Muscle layer of colon (tissue), 2 donors: ENCODE measurements around the gene KIN.
"Not testable (repeated sequence)": the region's sequence is repeated elsewhere in the genome, so short reads cannot be mapped to it uniquely, and the experiment has no call there.

ENCODE experiments used
- H3K27ac ChIP-seq: one replicate; pipeline ENCODE4 v1.7.0; 2013; ENCODE audit warnings: low read depth, mild to moderate bottlenecking, low read length, moderate library complexity
- H3K27me3 ChIP-seq, 2 donors: one replicate each; pipeline ENCODE4 v1.7.0; 2013; ENCODE audit warnings: low read length in 2 of 2, mild to moderate bottlenecking in 2 of 2; ENCODE audit not compliant: insufficient read depth in 2 of 2, control insufficient read depth in 1 of 2
- H3K36me3 ChIP-seq: one replicate; pipeline ENCODE4 v1.7.0; 2013; ENCODE audit warnings: mild to moderate bottlenecking, low read length; ENCODE audit not compliant: insufficient read depth
- H3K4me1 ChIP-seq: one replicate; pipeline ENCODE4 v1.7.0; 2013; ENCODE audit warnings: mild to moderate bottlenecking, low read length; ENCODE audit not compliant: insufficient read depth
- H3K4me3 ChIP-seq, 2 donors: one replicate each; pipeline ENCODE4 v1.7.0; 2013; ENCODE audit warnings: low read length in 2 of 2, low read depth in 1 of 2, mild to moderate bottlenecking in 1 of 2, moderate library complexity in 1 of 2
- H3K9ac ChIP-seq: one replicate; pipeline ENCODE4 v1.7.0; 2013; ENCODE audit warnings: low read length
- H3K9me3 ChIP-seq: one replicate; pipeline ENCODE4 v1.7.0; 2013; ENCODE audit warnings: mild to moderate bottlenecking, low read length
- donor health status: abdominal sarcoma.
- donor health status: Adenocarcinoma of cecum.

KIN gene

GRCh38 chr10:7718685-7719084 lies 69.1 kb downstream of the KIN start:
- no peak overlapping the region for H3K4me3 ChIP-seq
- no peaks in the 10 kb centered on the region for H3K4me1 ChIP-seq
- no peaks in the 10 kb centered on the region for H3K36me3 ChIP-seq
- H3K9ac ChIP-seq: no peak overlapping the region
- H3K9me3 ChIP-seq: no peaks in the 10 kb centered on the region
- peaks cover 0 to 3% of the 10 kb centered on the region in 2 donors for H3K27me3 ChIP-seq
- H3K27ac ChIP-seq: no peak overlapping the region

DNA sequence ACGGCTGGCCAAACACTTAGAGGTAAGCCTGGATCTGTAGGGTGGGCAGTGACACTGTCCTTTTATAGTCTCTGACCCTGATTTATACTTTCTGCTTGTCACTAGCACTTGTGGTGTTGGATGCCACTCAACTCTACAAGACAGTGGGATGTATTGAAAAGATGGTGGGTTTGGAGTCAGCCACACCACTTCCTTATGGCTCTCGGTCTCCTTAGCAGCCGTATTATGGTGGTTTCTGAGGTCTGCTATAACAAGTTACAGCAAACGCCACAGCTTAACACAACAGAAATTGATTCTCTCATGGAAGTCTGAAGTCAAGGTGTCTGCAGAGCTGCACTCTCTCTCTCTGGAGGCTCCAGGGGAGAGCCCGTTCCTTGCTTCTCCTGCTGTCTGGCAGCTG lies 70.0 kb downstream of the KIN start:
- Histone ChIP-seq H3K27ac (no peak overlapping the region), H3K27me3 (peaks cover 0 to 3% of the 10 kb centered on the region in 2 donors), H3K4me1 (no peaks in the 10 kb centered on the region), H3K36me3 (no peaks in the 10 kb centered on the region), H3K9me3 (no peaks in the 10 kb centered on the region), H3K9ac (no peak overlapping the region), H3K4me3 (no peak overlapping the region)

- H3K27me3 ChIP-seq: no peaks in the 10 kb centered on the region
- no peak overlapping the region for H3K4me3 ChIP-seq
- H3K36me3 ChIP-seq: no peaks in the 10 kb centered on the region
- no peak overlapping the region for H3K27ac ChIP-seq
- no peaks in the 10 kb centered on the region for H3K9me3 ChIP-seq
- H3K9ac ChIP-seq: no peak overlapping the region
- no peaks in the 10 kb centered on the region for H3K4me1 ChIP-seq
These were observed 72.3 kb downstream of the KIN start for GRCh38 chr10:7715515-7715914.

GRCh38 chr10:7711075-7711474 lies 76.7 kb downstream of the KIN start:
- not testable (repeated sequence) for H3K4me3 ChIP-seq, H3K9me3 ChIP-seq, H3K27ac ChIP-seq, H3K36me3 ChIP-seq, H3K27me3 ChIP-seq, H3K9ac ChIP-seq, H3K4me1 ChIP-seq

DNA sequence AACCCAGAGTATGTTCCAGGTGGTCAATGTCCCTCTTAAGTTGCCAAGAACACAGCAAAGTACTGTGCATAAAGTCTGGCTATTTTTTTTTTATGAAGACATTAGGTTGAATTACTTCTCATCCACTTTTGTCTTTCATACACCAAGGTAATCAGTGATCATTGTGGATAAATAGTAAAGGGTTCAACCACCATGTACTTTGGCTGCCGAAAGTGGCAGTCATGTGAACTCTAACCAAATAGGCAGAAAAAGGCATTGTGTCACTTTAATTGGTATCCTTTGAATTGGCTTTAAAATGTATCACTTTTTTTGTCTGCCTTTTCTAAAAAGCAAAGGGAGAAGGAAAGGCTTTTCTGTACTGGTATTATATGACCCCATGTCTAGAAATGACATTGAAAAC lies 77.3 kb downstream of the KIN start:
- Histone ChIP-seq H3K36me3 (no peaks in the 10 kb centered on the region), H3K9me3 (no peaks in the 10 kb centered on the region), H3K4me3 (no peak overlapping the region), H3K9ac (no peak overlapping the region), H3K27ac (no peak overlapping the region), H3K4me1 (no peaks in the 10 kb centered on the region), H3K27me3 (no peaks in the 10 kb centered on the region)

DNA sequence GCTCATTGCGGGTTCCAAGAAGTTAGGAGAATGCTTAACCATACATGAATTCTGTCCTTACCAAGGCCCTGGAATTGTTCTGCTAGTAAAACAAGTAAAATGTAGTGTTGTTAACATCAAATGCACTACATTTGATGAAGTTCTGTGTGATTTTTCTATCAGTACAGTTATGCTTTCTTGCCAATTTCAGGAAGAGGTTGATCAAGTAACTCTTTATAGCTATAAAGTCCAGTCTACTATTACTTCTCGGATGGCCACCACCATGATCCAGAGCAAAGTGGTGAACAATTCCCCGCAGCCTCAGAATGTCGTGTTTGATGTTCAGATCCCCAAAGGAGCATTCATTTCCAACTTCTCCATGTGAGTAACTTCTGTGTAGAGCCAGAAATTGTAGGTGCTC lies 79.0 kb downstream of the KIN start:
- Histone ChIP-seq H3K4me3 (no peak overlapping the region), H3K4me1 (peaks cover 4% of the 10 kb centered on the region), H3K36me3 (no peaks in the 10 kb centered on the region), H3K9ac (no peak overlapping the region), H3K27ac (no peak overlapping the region), H3K27me3 (no peaks in the 10 kb centered on the region), H3K9me3 (no peaks in the 10 kb centered on the region)

DNA sequence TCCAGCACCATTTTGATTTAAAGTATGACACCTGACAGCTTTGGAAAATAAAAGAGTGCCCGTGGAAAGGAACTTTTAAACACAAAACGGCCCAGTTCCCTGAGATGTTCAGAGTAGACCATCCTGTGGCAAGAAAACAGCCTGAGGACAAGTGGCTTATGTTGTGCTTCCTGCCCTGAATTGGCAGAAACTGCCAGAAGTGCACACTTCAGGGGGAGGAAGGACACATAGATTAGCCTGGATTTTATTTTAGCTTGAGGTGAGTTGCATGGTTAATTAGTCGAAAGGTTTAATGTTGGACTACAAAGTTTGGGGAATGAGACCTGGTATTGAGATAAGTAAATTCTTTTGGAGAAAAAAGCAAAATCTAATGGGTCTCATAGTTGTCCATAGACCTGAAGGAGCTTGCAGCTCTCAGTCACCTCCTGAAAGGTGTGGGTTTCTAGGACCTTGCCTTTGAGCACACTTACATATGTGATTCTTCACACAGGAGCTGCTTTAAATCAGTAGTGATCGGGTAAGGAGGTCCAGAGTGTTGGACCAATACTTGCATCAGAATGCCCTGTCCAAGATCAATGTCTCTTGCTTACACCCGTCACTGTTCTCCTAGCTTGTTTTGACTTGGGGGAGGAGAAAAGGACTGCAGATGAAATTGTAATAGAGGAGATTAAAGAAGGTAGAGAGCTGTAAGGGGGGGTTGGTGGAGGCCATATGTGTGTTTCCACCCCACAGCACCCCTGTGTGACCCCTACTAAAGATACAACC lies 79.8 kb downstream of the KIN start:
- Histone ChIP-seq H3K4me3 (no peak overlapping the region), H3K27me3 (no peaks in the 10 kb centered on the region), H3K9me3 (no peaks in the 10 kb centered on the region), H3K27ac (no peak overlapping the region), H3K9ac (no peak overlapping the region), H3K36me3 (no peaks in the 10 kb centered on the region), H3K4me1 (peaks cover 12% of the 10 kb centered on the region)

DNA sequence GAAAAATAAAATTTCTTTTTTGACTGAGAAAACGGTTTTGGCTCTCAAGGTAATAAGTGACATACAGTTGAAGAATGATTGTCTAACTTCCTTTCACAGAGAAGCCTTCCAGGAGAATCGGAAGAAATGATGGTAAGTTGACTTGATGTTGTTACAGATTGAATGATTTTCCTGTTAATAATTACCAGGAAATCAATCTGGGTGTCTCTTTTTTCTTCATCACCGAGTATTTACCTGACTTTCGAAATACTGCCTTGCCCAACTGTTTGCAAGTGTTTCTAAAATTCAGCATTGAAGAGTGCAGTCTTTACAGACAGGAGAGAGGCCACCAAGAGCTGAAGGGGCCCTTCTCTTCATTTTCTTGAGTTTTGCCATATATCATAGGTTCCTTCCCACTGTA lies 80.7 kb downstream of the KIN start:
- Histone ChIP-seq H3K4me3 (no peak overlapping the region), H3K9ac (no peak overlapping the region), H3K36me3 (no peaks in the 10 kb centered on the region), H3K9me3 (no peaks in the 10 kb centered on the region), H3K27ac (no peak overlapping the region), H3K4me1 (peaks cover 12% of the 10 kb centered on the region), H3K27me3 (no peaks in the 10 kb centered on the region)

DNA sequence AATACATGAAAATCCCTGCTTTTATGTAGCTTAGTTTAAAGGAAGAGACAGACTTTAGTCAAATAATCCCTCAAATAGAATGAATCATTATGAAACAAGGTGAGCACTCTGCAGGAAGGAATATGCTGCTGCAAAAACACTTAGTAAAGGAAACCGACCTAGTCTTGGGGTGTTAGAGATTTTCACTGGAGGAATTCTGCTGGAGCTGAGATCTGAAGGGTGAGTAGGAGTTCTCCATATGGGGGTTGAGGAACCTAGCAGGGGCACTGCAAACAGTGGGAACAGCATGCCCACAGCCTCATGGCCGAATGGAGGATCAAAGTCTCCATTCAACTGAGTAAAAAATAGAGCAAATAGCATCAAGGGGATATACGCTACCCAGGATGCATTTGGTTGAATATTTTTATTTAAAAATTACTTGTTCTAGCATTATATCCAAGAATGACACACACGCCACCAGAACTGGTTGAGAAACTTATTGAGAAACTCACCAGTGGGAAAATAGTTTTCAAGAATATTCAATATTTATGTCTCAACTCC lies 81.2 kb downstream of the KIN start:
- no peaks in the 10 kb centered on the region for H3K27me3 ChIP-seq
- peaks cover 12% of the 10 kb centered on the region for H3K4me1 ChIP-seq
- no peak overlapping the region for H3K9ac ChIP-seq
- no peak overlapping the region for H3K4me3 ChIP-seq
- H3K36me3 ChIP-seq: no peaks in the 10 kb centered on the region
- H3K27ac ChIP-seq: no peak overlapping the region
- H3K9me3 ChIP-seq: no peaks in the 10 kb centered on the region

DNA sequence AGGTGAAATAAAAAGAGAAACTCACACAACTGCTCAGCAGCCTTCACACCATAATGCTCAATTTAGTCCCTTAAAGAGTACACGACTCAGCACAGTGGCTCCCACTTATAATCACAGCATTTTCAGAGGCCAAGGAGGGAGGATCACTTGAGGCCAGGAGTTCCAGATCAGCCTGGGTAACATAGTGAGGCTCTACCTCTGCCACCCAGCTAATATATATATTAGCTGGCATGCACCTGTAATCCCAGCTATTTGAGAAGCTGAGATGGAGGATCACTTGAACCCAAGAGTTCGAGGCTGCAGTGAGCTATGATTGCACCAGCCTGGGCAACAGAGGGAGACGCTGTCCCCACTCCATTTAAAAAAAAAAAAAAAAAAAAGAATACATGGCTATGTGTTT lies 82.5 kb downstream of the KIN start:
- Histone ChIP-seq H3K9ac (no peak overlapping the region), H3K4me1 (peaks cover 12% of the 10 kb centered on the region), H3K36me3 (no peaks in the 10 kb centered on the region), H3K4me3 (no peak overlapping the region), H3K27me3 (no peaks in the 10 kb centered on the region), H3K27ac (no peak overlapping the region), H3K9me3 (no peaks in the 10 kb centered on the region)

DNA sequence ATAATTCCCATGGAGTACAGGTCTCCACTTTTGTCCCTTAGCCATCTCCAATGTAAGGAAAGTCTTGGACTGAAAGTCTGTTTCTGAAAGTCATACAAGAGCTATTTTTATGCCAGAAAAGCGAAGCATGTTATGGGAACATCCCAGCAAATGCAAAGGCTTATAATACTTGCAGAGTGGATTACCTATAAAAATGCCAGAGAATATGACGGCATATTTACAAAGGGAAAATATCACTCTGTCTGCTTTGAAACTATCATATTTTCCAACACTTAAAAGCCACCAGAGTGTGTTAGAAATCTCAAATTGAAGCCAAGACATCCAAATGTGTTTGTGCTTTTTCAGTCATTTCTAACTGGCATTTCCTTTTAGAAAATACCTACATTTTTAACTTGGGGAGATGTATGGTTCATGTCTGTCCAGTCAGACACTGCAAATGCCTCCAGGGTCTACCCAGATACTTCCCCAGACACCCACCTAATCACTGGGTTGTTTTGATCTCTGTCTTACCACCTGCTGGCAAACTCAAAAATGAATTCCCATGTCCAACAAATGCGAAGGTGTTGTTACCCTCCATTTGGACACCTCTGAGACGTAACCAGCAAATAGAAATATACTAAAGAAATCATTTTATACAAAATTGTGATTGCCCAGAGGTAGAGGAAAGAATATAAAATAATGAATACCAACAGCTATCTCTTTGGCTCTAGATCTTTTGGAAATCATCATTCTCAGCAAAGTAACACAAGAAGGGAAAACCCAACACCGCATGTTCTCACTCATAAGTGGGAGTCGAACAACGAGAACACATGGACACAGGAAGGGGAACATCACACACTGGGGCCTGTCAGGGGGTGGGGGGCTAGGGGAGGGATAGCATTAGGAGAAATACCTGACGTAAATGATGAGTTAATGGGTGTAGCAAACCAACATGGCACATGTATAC lies 83.4 kb downstream of the KIN start:
- Histone ChIP-seq H3K27ac (no peak overlapping the region), H3K4me1 (peaks cover 12% of the 10 kb centered on the region), H3K27me3 (no peaks in the 10 kb centered on the region), H3K36me3 (no peaks in the 10 kb centered on the region), H3K9me3 (no peaks in the 10 kb centered on the region), H3K9ac (no peak overlapping the region), H3K4me3 (no peak overlapping the region)
